Activated naive CD4-positive, alpha-beta T cell treated with anti-CD3 and anti-CD28 coated beads, Interleukin-2, amount 50 U/mL, for 24 hours (primary cell): ENCODE data around the gene ARID5B.

Source experiments
- H3K27ac Mint-ChIP-seq: one replicate; pipeline ENCODE4 v1.8.0; 2021; ENCODE audit warnings: mild to moderate bottlenecking, mixed read lengths
- H3K27me3 Mint-ChIP-seq: one replicate; pipeline ENCODE4 v1.8.0; 2021; ENCODE audit warnings: mixed read lengths
- H3K36me3 Mint-ChIP-seq: one replicate; pipeline ENCODE4 v1.8.0; 2021; ENCODE audit warnings: mixed read lengths
- H3K4me1 Mint-ChIP-seq: one replicate; pipeline ENCODE4 v1.8.0; 2021; ENCODE audit warnings: mixed read lengths
- H3K4me3 Mint-ChIP-seq: one replicate; pipeline ENCODE4 v1.8.0; 2021; ENCODE audit warnings: mild to moderate bottlenecking, mixed read lengths
- H3K9me3 Mint-ChIP-seq: one replicate; pipeline ENCODE4 v1.8.0; 2021; ENCODE audit warnings: mixed read lengths

ARID5B gene

GRCh38 chr10:61958805-61959204 lies 57.3 kb downstream of the ARID5B start:
- Mint-ChIP-seq H3K4me3 (peak overlapping the region; percentile 37), H3K27me3 (no peaks in the 10 kb centered on the region), H3K9me3 (no peaks in the 10 kb centered on the region), H3K36me3 (peaks cover 33% of the 10 kb centered on the region), H3K4me1 (peaks cover 75% of the 10 kb centered on the region), H3K27ac (peak overlapping the region; percentile 89)

DNA sequence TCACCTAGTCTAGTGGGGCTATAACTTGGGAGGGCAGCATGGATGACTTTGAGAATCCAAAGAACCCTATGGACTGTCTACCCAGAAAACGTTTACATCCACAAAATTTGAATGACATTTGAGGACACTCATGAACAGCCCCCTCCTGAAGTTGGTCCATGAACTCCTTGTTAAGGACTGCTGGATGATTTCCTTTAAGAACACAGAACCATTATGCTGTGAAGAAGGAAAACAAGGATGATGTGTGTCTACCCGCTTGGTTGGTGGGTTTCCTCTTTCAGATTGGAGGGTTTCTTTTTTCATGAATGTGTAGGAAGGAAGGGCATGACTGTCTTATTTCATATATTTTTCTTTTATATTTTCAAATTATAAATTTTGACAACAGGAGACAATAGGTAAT lies 58.3 kb downstream of the ARID5B start:
- Mint-ChIP-seq H3K9me3 (no peaks in the 10 kb centered on the region), H3K4me3 (no peak overlapping the region), H3K4me1 (peaks cover 78% of the 10 kb centered on the region), H3K27ac (peak overlapping the region; percentile 89), H3K27me3 (no peaks in the 10 kb centered on the region), H3K36me3 (peaks cover 36% of the 10 kb centered on the region)

DNA sequence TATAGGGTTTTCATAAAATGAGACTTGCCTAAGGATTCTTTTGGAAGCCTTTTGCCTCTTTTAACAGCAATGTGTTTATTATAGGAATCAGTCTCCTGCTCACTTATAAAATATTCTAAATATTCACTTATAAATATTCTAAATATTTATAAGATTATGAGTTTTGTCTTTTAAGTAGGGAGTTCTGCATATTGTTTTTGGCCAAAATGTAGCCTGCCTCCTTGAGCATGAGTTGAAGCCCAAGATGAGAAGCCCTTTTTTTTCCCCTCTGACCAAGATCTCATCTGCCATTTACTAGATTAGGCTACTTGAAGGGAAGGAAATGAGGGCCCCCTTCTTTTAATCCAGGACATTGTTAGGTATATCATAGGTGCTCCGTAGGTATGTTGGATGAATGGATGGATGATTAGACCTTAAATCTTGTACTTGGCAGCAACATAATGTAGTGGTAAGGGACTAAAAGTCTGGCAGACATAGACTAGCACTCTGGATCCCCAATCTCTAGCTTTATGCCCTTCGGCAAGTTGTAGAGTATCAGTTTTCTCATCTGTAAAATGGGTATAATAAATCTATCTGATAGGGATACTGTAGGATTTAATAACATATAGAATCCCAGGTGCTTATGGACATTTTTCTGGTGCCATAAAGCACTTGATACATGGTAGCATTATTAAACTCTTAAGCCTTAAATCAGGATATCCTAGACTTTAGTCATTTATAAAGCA lies 59.1 kb downstream of the ARID5B start:
- Mint-ChIP-seq H3K36me3 (peaks cover 34% of the 10 kb centered on the region), H3K27ac (peak overlapping the region; percentile 46), H3K9me3 (no peaks in the 10 kb centered on the region), H3K27me3 (no peaks in the 10 kb centered on the region), H3K4me1 (peaks cover 74% of the 10 kb centered on the region), H3K4me3 (no peak overlapping the region)

DNA sequence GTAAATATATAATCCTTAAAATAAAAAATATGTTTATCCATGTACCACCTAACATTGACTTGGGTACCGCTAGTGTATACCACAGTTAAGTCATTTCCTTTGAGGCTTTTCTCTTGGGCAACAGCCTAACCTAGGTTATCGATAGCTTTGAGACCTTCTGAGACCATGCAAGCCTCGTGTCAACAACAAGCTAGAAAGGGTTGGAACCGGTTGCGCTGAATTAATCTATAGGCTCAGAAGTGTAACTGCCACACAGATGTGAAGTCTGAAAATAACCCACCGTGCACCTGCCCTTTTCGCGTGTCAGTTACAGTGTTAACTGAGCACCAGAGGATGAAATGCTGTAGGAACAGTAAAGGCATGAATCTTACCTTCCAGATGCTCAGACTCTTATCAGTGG lies 59.8 kb downstream of the ARID5B start:
- H3K36me3 Mint-ChIP-seq: peaks cover 35% of the 10 kb centered on the region
- H3K4me1 Mint-ChIP-seq: peaks cover 77% of the 10 kb centered on the region
- H3K27me3 Mint-ChIP-seq: no peaks in the 10 kb centered on the region
- no peaks in the 10 kb centered on the region for H3K9me3 Mint-ChIP-seq
- no peak overlapping the region for H3K4me3 Mint-ChIP-seq
- peak overlapping the region; percentile 81 for H3K27ac Mint-ChIP-seq

DNA sequence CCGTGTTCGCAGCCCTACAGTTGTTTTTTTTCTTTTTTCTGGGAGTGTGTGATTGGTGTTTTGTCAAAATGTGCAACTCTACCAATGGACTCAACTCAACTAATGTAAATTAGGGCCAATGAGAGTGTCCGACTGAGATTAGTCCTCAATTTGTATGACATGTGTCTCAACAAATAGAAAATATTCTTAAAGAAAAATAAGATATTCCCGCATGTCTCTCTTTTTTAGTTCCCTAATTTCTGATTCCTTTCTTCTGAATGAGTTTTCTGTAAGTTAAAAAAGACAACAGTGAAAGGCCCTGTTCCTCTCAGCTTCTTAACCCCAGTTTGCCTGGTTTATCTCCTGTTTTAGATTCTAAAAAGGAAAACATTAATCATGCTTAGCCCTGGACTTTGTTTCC lies 61.5 kb downstream of the ARID5B start:
- Mint-ChIP-seq H3K27ac (peak overlapping the region; percentile 65), H3K36me3 (peaks cover 41% of the 10 kb centered on the region), H3K4me3 (no peak overlapping the region), H3K4me1 (peaks cover 82% of the 10 kb centered on the region), H3K9me3 (no peaks in the 10 kb centered on the region), H3K27me3 (no peaks in the 10 kb centered on the region)

DNA sequence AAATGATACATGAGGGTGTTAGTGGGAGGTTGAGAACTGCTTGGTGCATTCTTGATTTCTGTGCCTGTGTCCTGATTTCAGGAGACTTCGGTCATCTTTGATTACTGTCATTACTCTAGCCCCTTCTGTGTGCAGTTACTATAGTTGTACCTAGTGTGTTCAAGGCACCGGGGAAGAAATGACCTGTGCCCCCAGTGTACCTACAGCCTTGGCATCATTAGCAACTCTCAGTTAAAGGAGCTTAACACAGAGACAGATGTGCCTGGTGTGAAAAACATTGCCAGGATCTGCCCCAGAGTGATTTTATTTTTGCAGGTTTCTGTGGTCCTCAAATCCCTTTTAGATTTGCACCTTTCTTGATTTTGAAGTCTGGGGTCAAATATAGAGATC lies 62.2 kb downstream of the ARID5B start:
- Mint-ChIP-seq H3K36me3 (peaks cover 39% of the 10 kb centered on the region), H3K4me3 (no peak overlapping the region), H3K4me1 (peaks cover 80% of the 10 kb centered on the region), H3K9me3 (no peaks in the 10 kb centered on the region), H3K27me3 (no peaks in the 10 kb centered on the region), H3K27ac (peak overlapping the region; percentile 84)

DNA sequence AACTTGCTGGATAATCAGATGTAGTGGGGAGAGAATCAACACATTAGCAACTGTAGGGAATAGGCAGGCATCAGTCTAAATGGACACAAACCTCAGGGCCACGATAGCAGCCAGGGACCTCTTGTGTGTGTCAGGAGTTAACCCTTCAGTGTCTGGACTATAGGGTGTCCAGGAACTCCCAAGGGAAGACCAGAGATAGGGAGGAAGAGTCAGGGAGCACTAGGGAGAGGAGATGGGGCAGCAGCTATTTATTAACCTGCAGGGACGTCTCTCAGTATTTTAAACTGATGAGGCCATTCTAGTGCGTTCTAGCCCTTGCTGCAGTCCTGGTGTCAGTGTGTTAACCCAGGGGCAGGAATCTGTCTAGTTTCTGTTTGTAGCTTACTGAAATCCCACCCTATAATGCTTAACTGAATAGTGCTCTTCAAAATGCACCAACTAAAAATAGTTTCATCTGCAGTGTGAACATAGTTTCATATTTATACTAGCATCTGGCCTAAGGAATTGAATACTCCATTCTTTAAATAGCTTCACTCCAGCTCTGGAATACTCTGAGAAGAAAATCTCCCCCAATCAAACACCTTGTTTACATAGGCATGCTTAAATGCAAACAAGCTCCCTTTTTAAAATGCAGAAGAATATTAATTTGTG lies 62.7 kb downstream of the ARID5B start:
- H3K4me3 Mint-ChIP-seq: no peak overlapping the region
- no peaks in the 10 kb centered on the region for H3K9me3 Mint-ChIP-seq

DNA sequence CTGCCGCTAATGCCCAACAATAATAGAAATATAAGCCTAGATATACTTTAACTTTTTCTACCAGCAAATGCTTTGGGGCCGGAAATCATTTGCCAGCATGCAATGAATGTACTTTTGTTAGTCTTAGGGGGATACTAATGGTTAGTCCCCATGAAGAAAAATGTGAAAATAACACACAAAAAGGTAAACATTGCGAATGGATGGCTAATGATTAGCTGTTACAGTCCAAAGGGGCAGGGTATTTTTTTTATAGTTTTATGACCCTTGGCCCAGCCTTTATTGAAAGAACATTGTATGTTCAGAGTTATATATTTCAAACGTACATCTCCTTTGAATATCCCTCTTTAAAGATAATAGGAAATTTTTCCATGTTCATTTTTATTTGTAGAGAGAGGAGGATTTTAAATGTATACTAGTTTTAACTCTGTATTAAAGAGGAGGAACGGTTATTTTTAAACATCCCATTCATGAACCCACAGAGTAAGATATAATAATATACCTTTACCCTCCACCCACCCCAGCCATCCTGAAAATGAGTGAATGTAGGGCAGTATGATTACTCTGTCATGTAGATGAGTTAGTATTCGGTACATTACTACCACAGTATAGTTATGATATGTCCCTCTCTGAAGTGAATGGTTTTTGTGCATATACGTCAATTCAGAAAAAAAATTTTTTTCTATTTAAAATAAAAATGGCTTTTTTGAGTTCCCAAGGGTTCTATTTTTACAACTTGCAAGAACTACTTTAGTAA lies 63.6 kb downstream of the ARID5B start:
- Mint-ChIP-seq H3K4me3 (peak overlapping the region; percentile 23), H3K9me3 (no peaks in the 10 kb centered on the region), H3K36me3 (peaks cover 33% of the 10 kb centered on the region), H3K27me3 (no peaks in the 10 kb centered on the region), H3K4me1 (peaks cover 78% of the 10 kb centered on the region), H3K27ac (no peak overlapping the region)

More for the DNA sequence above, 62.7 kb downstream of the ARID5B start:
- Mint-ChIP-seq H3K27me3 (no peaks in the 10 kb centered on the region), H3K36me3 (peaks cover 36% of the 10 kb centered on the region), H3K4me1 (peaks cover 80% of the 10 kb centered on the region), H3K27ac (peak overlapping the region; percentile 84)

DNA sequence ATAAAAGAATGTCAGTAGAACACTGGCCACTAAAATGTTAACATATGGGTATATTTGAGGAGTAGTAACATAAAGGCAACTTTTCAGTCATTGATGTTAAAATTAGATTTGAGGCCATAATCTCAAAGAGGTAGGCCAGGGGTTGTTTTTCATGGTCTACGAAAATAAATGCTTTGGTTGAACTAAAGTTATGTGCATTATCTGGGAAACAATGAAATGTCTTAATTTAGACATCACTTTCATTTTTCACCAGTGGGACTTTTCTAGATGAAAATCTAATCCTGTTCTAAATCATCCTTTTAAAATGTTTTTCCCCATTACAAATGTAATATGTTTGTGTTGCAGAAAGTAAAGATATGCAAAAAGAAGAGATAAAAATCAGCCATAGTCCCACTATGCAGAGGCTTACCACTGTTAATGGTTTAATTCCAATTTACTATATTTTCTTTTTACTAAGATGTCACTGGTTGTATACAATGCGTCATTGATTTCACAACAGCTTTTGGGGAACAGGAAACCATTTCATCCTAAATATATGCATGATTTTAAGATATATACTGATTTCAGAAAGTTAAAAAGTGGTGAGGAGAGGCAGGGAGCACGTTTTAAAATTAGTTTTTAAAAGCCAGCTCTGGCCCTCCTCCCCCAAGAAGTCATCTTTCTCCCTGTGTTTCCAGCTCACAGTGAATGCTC lies 64.3 kb downstream of the ARID5B start:
- Mint-ChIP-seq H3K36me3 (peaks cover 38% of the 10 kb centered on the region), H3K27ac (peak overlapping the region; percentile 84), H3K9me3 (no peaks in the 10 kb centered on the region), H3K27me3 (no peaks in the 10 kb centered on the region), H3K4me1 (peaks cover 82% of the 10 kb centered on the region), H3K4me3 (no peak overlapping the region)

DNA sequence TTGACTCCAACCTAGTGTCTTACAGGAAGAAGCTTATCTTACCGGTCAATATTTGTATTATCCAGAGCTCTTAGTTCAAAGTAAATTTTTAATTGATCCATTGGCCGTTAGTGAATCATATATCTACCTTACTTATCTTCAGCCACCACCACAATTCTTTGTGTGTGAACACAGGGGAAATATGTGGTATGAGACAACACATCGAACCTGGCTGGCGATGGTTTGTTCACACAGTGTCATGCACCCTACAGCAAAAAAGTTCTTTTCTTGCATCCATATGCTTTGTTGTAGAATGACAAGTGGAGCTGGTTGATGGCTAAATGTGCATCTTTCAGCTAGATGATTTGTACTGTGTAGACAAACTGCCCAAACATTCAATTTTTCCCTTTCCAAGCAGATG lies 65.8 kb downstream of the ARID5B start:
- peaks cover 39% of the 10 kb centered on the region for H3K36me3 Mint-ChIP-seq
- no peaks in the 10 kb centered on the region for H3K9me3 Mint-ChIP-seq
- no peaks in the 10 kb centered on the region for H3K27me3 Mint-ChIP-seq
- no peak overlapping the region for H3K4me3 Mint-ChIP-seq
- H3K4me1 Mint-ChIP-seq: peaks cover 78% of the 10 kb centered on the region
- H3K27ac Mint-ChIP-seq: no peak overlapping the region

GRCh38 chr10:61970182-61971002 lies 68.9 kb downstream of the ARID5B start:
- Mint-ChIP-seq H3K27me3 (no peaks in the 10 kb centered on the region), H3K4me1 (peaks cover 76% of the 10 kb centered on the region), H3K36me3 (peaks cover 35% of the 10 kb centered on the region), H3K4me3 (no peak overlapping the region), H3K27ac (peak overlapping the region; percentile 88), H3K9me3 (no peaks in the 10 kb centered on the region)

DNA sequence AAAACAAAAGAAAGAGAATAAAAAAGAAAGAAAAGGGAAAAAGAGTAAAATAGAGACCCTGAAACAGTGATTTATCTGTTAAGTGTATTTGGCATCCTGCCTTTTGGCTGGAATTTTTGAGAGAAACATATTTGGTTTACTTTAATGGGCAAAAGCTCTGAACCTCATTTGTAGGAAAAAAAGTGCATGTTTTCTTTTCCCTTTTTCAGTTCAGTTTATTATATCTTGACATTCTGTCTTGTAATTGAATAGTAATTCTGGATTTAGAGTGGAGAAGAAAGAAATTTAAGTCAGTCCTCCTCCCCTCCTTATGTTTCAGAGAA lies 69.5 kb downstream of the ARID5B start:
- Mint-ChIP-seq H3K4me3 (no peak overlapping the region), H3K27ac (peak overlapping the region; percentile 88), H3K36me3 (peaks cover 40% of the 10 kb centered on the region), H3K27me3 (no peaks in the 10 kb centered on the region), H3K4me1 (peaks cover 73% of the 10 kb centered on the region), H3K9me3 (no peaks in the 10 kb centered on the region)

DNA sequence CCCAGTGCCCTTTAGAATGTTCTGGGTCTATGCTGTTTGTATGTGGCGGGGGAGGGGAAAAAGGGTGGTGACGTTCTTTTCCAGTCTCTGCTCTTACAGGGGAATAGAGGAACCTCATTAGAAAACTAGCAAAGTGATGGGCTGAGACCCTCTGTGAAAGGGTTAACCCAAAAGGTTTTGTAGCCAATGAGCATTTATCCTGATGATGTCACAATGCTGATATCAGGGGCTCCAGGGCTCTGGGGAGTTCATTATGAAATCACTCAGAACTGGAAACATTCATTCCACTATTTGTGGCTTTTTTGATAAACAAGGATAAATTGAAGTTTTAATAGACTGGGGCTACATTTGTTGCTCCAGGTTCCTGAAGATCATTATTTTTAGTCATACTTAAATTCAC lies 71.7 kb downstream of the ARID5B start:
- Mint-ChIP-seq H3K4me1 (peaks cover 54% of the 10 kb centered on the region), H3K4me3 (no peak overlapping the region), H3K9me3 (no peaks in the 10 kb centered on the region), H3K36me3 (peaks cover 30% of the 10 kb centered on the region), H3K27ac (no peak overlapping the region), H3K27me3 (no peaks in the 10 kb centered on the region)

GRCh38 chr10:61973906-61974305 lies 72.4 kb downstream of the ARID5B start:
- no peak overlapping the region for H3K27ac Mint-ChIP-seq
- no peaks in the 10 kb centered on the region for H3K27me3 Mint-ChIP-seq
- no peaks in the 10 kb centered on the region for H3K9me3 Mint-ChIP-seq
- H3K4me3 Mint-ChIP-seq: no peak overlapping the region
- peaks cover 32% of the 10 kb centered on the region for H3K36me3 Mint-ChIP-seq
- H3K4me1 Mint-ChIP-seq: peaks cover 52% of the 10 kb centered on the region
